ENCODE results near the gene FADS1. TPM values are rescaled to one million over a fixed set of nuclear protein-coding genes. Genes with fewer than 3 reads are reported as not detected.

Gene FADS1
- total and polyA plus RNA-seq, 2 donors (not counting 1 experiment from before 2014, with no cell fraction given): 173 to 208 TPM

- DNase-seq (ENCODE audit: low read depth in 2 of 2): no peak
These were observed 65.4 kb downstream of the FADS1 start for GRCh38 chr11:61751384-61751783.

DNA sequence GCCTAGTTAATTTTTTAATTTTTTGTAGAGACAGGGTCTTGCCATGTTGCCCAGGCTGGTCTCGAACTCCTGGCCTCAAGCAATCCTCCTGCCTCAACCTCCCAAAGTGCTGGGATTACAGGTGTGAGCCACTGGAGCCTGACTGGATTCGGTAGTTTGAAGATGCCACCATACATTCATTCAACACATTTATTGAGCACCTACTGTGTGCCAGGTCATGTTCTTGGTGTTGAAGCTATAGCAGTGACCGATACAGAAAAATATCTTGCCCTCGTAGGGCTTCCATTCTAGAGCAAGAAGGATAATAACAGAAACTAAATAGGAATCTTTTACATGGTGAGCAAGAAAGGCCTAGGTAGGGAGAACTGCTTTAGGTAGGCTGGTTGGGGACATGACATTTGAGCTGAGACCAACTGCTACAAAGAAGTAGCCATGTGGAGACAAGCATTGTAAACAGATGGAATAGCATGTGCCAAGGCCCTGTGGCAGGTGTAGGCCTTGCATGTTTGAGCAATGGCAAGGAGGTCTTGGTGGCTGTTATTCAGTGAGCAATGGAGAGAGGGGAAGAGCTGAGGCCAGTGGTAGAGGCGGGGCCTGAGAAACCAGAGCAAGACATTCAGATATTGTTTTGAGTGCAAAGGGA is 66.1 kb downstream of the FADS1 start:
- no peak overlapping the region for H2AFZ ChIP-seq (ENCODE audit: low read length)
- H3K27ac ChIP-seq (ENCODE audit: insufficient read depth, low read length): no peak overlapping the region
- no peak overlapping the region for H3K4me3 ChIP-seq (replicated peaks in 1 of 4; ENCODE audit: control extremely low read depth in 1 of 4, insufficient read depth in 1 of 4, low read depth in 3 of 4, low read length in 4 of 4)
- H3K79me2 ChIP-seq (ENCODE audit: control insufficient read depth, insufficient read depth, low read length): no peaks in the 10 kb centered on the region
- TF ChIP-seq, protein P1, sequence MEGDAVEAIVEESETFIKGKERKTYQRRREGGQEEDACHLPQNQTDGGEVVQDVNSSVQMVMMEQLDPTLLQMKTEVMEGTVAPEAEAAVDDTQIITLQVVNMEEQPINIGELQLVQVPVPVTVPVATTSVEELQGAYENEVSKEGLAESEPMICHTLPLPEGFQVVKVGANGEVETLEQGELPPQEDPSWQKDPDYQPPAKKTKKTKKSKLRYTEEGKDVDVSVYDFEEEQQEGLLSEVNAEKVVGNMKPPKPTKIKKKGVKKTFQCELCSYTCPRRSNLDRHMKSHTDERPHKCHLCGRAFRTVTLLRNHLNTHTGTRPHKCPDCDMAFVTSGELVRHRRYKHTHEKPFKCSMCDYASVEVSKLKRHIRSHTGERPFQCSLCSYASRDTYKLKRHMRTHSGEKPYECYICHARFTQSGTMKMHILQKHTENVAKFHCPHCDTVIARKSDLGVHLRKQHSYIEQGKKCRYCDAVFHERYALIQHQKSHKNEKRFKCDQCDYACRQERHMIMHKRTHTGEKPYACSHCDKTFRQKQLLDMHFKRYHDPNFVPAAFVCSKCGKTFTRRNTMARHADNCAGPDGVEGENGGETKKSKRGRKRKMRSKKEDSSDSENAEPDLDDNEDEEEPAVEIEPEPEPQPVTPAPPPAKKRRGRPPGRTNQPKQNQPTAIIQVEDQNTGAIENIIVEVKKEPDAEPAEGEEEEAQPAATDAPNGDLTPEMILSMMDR (conservative IDR thresholded peaks at IDR 0.05 in 1 of 2, IDR thresholded peaks at IDR 0.05 in 1 of 2; ENCODE audit: low read depth in 1 of 2, low read length in 2 of 2): no peak
- TF ChIP-seq EZH2 (IDR thresholded peaks at IDR 0.05; ENCODE audit: low read length, missing control alignments): no peak
- peaks cover 3% of the 10 kb centered on the region for H3K4me1 ChIP-seq (ENCODE audit: control insufficient read depth, extremely low read depth, insufficient read depth, low read length)
- H3K9ac ChIP-seq (ENCODE audit: insufficient read depth, low read length): no peak overlapping the region
- H3K4me2 ChIP-seq (ENCODE audit: extremely low read depth, insufficient read depth, low read length): no peak overlapping the region
- no peaks in the 10 kb centered on the region for H3K36me3 ChIP-seq (ENCODE audit: control insufficient read depth, insufficient read depth, low read length)
- H4K20me1 ChIP-seq (ENCODE audit: control insufficient read depth, extremely low read depth, insufficient read depth, low read length): no peaks in the 10 kb centered on the region
- H3K9me3 ChIP-seq (ENCODE audit: control insufficient read depth, insufficient read depth, low read depth, low read length): no peaks in the 10 kb centered on the region
- peaks cover 13% of the 10 kb centered on the region for H3K27me3 ChIP-seq (ENCODE audit: control insufficient read depth, insufficient read depth, low read length)
- no peak for DNase-seq (ENCODE audit: low read depth in 2 of 2)

More at GRCh38 chr11:61751384-61751783, 65.4 kb downstream of the FADS1 start:
- no peak for TF ChIP-seq EZH2 (IDR thresholded peaks at IDR 0.05; ENCODE audit: low read length, missing control alignments)
- TF ChIP-seq, protein P1 (conservative IDR thresholded peaks at IDR 0.05 in 1 of 2, IDR thresholded peaks at IDR 0.05 in 1 of 2; ENCODE audit: low read depth in 1 of 2, low read length in 2 of 2): no peak
- no peaks in the 10 kb centered on the region for H3K36me3 ChIP-seq (ENCODE audit: control insufficient read depth, insufficient read depth, low read length)
- H3K27ac ChIP-seq (ENCODE audit: insufficient read depth, low read length): no peak overlapping the region
- H4K20me1 ChIP-seq (ENCODE audit: control insufficient read depth, extremely low read depth, insufficient read depth, low read length): no peaks in the 10 kb centered on the region
- no peak overlapping the region for H3K4me3 ChIP-seq (replicated peaks in 1 of 4; ENCODE audit: control extremely low read depth in 1 of 4, insufficient read depth in 1 of 4, low read depth in 3 of 4, low read length in 4 of 4)
- H2AFZ ChIP-seq (ENCODE audit: low read length): no peak overlapping the region
- H3K9ac ChIP-seq (ENCODE audit: insufficient read depth, low read length): no peak overlapping the region
- H3K9me3 ChIP-seq (ENCODE audit: control insufficient read depth, insufficient read depth, low read depth, low read length): no peaks in the 10 kb centered on the region
- peaks cover 3% of the 10 kb centered on the region for H3K4me1 ChIP-seq (ENCODE audit: control insufficient read depth, extremely low read depth, insufficient read depth, low read length)
- peaks cover 13% of the 10 kb centered on the region for H3K27me3 ChIP-seq (ENCODE audit: control insufficient read depth, insufficient read depth, low read length)
- no peak overlapping the region for H3K4me2 ChIP-seq (ENCODE audit: extremely low read depth, insufficient read depth, low read length)
- H3K79me2 ChIP-seq (ENCODE audit: control insufficient read depth, insufficient read depth, low read length): no peaks in the 10 kb centered on the region

Other genes starting within 250 kb of the FADS1 start
- gene SYT7, start 235.9 kb downstream of the FADS1 start, total RNA-seq: 9.2 and 25.9 TPM in 2 replicates
- gene SYT7, start 235.9 kb downstream of the FADS1 start, polyA plus RNA-seq: 2.5 and 7.1 TPM in 2 replicates
- 1.3 and 2.0 TPM in 2 replicates for gene DAGLA, start 136.6 kb downstream of the FADS1 start, total RNA-seq
- 1.00 and 1.4 TPM in 2 replicates for gene DAGLA, start 136.6 kb downstream of the FADS1 start, polyA plus RNA-seq
- under 0.01 and 0.17 TPM in 2 replicates for gene MYRF, start 64.4 kb downstream of the FADS1 start, total RNA-seq
- gene MYRF, start 64.4 kb downstream of the FADS1 start, polyA plus RNA-seq: 0.10 and 0.11 TPM in 2 replicates
- 118 and 173 TPM in 2 replicates for gene TMEM258, start 24.4 kb downstream of the FADS1 start, total RNA-seq
- 245 and 281 TPM in 2 replicates for gene TMEM258, start 24.4 kb downstream of the FADS1 start, polyA plus RNA-seq
- 3.6 and 3.8 TPM in 2 replicates for gene FEN1, start 24.1 kb downstream of the FADS1 start, total RNA-seq
- 14.0 and 35.1 TPM in 2 replicates for gene FEN1, start 24.1 kb downstream of the FADS1 start, polyA plus RNA-seq
- 266 and 418 TPM in 2 replicates for gene FADS2, start 11.3 kb upstream of the FADS1 start, total RNA-seq
- gene FADS2, start 11.3 kb upstream of the FADS1 start, polyA plus RNA-seq: 687 and 932 TPM in 2 replicates
- gene FADS3, start 74.5 kb upstream of the FADS1 start, total RNA-seq: 112 and 224 TPM in 2 replicates
- gene FADS3, start 74.5 kb upstream of the FADS1 start, polyA plus RNA-seq: 40.9 and 79.9 TPM in 2 replicates
- 13.4 TPM in 2 replicates for gene RAB3IL1, start 100.6 kb upstream of the FADS1 start, total RNA-seq
- 9.6 and 9.9 TPM in 2 replicates for gene RAB3IL1, start 100.6 kb upstream of the FADS1 start, polyA plus RNA-seq
- 7.7 and 15.2 TPM in 2 replicates for gene BEST1, start 133.3 kb upstream of the FADS1 start, total RNA-seq
- 1.5 and 2.5 TPM in 2 replicates for gene BEST1, start 133.3 kb upstream of the FADS1 start, polyA plus RNA-seq
- gene FTH1, start 150.6 kb upstream of the FADS1 start, total RNA-seq: 2,097 and 2,219 TPM in 2 replicates
- 2,789 and 3,749 TPM in 2 replicates for gene FTH1, start 150.6 kb upstream of the FADS1 start, polyA plus RNA-seq